HL-60/S4 (cell line): ENCODE data around the gene CNDP2.
"Not testable (repeated sequence)": the region's sequence is repeated elsewhere in the genome, so short reads cannot be mapped to it uniquely, and the experiment has no call there.

Experiments
- in situ Hi-C: fragments of 300-500 bp; cut with MboI; formaldehyde crosslinking; loops from 2 replicates; pipeline ENCODE4 v1.14.3; 2022; ENCODE audit warnings: low sequenced_read_pairs

The CNDP2 gene

DNA sequence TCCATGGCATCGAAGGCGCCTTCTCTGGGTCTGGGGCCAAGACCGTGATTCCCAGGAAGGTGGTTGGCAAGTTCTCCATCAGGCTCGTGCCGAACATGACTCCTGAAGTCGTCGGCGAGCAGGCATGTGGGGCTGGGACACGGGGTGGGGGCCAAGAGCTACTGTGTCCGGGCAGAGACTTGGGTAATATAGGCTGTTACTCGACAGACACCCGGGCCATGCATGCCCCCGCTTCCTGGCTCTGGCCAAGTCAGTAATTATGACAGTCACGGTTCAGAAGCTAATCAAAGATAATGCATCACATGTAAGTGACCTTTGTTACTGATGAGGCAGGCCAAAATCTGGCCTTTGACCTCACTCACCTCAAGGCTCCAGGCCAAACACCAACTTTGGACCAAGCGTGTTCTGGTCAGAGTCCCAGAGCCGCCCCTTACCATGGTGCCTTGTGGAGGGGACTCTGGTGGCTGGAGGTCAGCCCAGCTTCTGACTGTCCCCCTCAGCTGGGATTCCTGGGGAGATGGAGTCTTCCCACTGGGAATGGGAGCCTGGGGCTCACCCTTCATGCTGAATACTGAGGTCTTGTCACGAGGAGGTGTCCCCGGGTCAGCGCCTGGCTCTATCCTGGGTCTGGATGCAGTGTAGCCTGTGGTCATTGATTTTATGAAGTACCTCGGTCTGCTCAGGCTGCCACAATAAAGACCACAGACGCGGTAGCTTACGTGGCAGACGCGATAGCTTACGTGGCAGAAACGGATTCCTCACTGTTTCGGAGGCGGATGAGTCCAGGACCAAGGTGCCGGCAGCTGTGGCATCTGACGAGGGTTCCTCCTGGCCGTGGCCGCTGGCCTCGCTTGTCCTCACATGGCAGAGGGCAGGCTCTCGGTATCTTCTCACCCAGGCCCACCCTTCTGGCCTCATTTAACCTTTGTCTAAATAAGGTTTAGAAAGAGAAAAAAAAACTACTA, 20.4 kb downstream of the CNDP2 start:
- in situ Hi-C loops, result no loop called here

DNA sequence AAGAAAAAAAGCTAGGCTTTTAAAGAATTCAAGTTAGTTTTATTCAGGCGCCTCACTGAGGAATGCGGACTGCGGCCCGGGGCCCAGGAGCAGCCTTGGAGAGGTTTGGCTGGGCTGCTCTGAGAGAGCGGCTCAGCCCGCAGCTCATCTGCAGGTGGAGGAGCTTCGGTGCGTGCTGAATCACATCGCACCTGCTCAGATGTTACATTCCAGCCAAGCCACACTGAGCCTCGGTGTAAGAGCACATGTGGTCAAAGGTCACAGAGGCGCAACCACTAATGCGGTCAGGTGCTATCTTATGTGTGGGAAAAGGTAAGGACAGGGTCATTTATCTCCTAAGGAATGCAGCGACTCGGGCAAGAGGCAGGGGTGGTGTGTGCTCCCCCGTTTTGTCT, 21.1 kb downstream of the CNDP2 start:
- in situ Hi-C loops, result no loop called here

DNA sequence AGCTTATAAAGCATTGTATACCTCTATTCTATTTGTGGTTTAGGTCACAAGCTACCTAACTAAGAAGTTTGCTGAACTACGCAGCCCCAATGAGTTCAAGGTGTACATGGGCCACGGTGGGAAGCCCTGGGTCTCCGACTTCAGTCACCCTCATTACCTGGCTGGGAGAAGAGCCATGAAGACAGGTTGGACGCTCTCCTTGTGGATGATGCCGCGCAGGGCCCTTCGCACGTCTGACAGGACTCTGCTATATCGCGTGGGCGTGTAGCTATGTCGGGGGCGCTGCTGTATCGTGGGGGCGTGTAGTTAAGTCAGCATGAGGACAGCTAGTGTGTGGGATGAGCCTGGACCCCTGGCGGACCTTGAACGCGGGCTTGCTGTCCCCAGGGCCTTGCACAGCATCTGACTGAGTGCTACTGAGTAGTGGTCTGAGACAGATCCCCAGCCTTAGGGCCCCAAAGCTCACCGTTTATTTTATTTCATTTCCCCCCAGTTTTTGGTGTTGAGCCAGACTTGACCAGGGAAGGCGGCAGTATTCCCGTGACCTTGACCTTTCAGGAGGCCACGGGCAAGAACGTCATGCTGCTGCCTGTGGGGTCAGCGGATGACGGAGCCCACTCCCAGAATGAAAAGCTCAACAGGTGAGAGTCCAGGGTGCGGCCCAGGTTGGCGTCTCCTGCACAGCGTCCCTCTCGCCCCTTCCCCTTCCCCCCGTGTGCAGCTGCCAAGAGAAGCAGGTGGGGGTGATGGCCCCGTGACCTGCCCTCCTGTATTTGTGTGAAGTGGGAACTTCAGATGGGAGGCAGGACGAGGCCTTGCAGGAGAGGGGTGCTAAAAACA, 22.5 kb downstream of the CNDP2 start:
- in situ Hi-C loops, result no loop called here

DNA sequence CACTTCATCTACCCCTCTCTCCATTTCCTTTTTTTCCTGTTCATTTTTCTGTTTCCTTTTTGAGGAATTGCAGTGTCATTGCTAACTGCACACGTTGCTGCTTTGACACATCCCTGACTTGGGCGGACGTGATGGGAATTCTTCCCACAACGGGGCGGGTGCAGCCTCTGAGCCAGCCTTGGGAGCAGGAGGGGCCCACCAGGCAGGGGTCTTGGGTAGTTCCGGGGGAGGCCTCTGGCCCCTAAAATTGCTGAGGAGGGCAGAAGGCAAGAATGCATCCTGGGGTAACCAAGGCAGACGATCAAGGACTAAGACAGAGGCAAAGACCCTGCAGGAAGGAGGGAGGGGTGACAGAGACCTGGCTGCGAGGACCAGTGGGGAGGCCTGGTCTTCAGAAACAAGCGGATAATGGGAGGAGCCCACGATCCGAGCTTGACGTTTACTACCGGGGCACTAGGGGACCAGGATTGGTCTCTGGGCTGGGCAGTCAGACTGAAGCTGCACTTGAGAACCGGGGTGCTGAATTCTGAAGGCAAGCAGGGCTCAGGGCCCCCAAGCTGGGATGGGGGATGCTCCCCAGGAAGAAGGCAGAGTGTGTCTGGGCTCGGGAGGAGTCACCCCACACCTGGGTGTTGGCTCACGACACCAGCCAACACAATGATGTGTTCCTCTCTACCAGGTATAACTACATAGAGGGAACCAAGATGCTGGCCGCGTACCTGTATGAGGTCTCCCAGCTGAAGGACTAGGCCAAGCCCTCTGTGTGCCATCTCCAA, 23.3 kb downstream of the CNDP2 start:
- in situ Hi-C loops, result no loop called here

DNA sequence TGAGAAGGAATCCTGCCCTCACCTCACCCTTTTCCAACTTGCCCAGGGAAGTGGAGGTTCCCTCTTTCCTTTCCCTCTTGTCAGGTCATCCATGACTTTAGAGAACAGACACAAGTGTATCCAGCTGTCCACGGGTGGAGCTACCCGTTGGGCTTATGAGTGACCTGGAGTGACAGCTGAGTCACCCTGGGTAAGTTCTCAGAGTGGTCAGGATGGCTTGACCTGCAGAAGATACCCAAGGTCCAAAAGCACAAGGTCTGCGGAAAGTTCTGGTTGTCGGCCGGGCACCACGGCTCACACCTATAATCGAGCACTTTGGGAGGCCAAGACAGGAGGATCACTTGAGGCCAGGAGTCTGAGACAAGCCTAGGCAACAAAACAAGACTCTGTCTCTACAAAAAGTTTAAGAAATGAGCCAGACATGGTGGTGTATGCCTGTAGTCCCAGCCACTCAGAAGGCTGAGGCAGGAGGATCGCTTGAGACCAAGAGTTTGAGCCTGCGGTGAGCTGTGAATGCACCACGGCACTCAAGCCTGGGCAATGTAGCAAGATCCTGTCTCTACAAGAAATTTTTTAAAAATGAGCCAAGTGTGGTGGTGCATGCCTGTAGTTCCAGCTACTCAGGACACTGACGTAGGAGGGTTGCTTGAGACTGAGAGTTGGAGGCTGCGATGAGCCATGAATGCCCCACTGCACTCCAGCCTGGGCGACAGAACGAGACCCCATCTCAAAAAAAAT, 24.1 kb downstream of the CNDP2 start:
- in situ Hi-C loops, result no loop called here

DNA sequence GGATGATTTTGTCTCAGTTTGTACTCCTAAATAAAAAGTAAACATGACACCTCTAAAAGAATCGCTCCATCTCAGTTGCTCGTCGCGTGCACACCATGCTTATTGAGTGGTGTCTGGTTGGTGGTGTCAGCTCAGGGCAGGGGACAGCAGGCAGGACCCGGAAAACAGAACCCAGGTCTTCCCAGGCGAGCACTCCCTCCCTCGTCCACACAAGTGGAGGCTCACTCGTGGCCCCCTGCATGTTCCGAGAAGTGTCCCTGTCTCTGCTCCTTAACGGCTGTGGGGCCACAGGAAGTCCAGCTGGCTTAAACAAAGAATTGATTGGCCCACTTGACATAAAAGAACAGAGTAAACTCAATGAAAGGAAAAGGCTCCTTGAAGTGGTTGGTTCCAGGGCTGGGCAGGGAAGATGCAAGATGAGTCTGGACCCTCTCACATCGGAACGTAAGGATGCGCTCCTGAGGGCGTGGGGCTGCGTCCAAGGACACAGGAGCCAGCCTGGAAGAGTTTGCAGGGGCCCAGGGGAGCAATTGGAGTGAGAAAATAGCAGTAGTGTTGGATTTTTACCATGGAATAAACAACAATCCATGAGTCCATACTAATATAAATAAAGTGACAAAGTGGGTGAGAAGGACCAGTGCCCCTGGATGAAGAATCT, 25.0 kb downstream of the CNDP2 start:
- in situ Hi-C loops, result no loop called here

DNA sequence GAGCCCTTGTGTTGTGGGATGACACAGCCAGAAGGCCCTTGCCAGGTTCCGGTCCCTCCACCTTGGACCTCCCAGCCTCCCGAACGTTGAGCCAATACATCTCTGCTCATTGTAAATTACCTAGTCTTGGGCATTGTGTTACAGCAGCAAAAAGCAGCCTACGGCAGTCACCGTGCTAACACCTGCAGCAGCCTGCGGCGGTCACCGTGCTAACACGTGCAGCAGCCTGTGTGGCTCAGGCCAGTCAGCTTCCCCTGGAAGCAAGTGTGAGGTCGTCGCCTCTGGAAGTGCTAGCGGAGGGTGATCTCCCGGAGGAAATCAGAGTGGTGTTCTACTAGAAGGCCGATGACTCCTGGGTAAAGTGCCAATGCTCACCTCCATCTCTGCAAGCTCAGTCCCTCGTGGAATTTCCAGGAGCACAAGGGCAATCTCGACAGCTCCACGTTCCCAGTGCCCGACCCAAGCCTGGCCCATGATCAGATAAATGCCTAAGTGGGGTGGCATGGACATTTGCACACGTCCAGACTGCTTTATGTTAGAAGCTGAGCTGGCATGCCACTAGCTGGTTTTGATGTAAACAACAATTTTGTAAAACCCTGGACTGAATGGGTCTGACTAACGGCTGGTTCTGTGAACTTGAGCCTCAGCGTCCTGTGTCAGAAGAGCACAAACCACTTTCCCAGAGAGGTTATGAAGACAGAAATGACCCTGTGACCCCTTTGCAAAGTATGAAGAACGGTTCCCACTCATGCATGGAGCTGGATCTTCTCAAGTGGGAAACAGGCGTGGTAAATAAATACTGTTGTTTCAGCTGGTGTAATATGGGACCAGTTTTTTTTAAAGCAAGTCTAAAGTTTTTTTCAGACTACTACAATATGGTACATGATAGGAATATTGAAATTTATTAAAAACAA, 26.7 kb downstream of the CNDP2 start:
- in situ Hi-C loops, result no loop called here

DNA sequence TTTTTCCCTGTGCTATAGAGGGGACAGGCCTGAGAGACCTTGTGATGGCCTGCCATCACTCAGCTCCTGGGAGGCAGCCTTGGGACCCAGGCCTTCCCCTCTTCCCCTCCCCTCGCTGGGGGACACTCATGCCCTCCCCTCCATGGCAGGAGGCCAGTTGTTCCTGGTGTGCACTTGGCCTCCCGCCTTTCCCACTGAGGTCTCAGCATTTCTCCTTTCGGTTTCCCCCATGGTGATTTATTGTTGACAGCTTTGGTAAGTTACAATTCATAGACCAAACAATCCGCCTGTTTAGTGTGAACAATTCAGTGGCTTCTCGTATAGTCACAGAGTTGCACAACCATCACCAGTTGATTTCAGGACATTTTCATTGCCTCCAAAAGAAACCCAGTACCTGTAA, 27.9 kb downstream of the CNDP2 start:
- in situ Hi-C loops, result no loop called here

DNA sequence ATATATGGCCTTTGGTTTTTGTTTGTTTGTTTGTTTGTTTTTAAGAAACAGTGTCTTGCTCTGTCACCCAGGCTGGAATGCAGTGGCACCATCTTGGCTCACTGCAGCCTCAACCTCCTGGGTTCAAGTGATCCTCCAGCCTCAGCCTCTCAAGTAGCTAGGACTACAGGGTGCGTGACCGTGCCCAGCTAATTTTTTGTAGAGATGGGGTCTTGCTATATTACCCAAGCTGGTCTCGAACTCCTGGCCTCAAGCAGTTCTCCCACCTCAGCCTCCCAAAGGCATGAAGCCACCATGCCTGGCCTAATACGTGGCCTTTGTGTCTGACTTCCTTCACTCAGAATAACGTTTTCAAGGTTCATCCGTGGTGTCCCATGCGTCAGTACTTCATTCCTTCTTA, 28.8 kb downstream of the CNDP2 start:
- in situ Hi-C loops, result not testable (repeated sequence)

DNA sequence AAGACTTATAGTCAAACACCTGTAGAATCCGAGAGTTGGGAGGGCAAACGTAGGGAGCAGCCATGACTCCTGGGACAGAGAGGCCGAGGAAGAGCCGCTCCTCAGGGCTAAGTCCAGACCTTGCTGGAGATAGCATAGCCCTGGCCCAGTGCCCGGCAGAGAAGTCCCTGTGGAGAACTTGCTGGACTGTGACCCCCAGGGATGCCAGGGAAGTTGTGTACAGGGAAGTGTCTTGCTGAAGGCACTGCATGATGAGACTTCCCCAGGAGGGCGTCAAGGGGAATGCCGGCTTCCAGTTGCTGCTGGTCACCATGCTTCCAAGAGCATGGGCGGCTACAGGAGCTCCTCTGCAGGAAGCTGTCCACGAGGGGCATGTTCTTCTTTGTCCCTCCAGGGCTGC, 29.6 kb downstream of the CNDP2 start:
- in situ Hi-C loops, result no loop called here

DNA sequence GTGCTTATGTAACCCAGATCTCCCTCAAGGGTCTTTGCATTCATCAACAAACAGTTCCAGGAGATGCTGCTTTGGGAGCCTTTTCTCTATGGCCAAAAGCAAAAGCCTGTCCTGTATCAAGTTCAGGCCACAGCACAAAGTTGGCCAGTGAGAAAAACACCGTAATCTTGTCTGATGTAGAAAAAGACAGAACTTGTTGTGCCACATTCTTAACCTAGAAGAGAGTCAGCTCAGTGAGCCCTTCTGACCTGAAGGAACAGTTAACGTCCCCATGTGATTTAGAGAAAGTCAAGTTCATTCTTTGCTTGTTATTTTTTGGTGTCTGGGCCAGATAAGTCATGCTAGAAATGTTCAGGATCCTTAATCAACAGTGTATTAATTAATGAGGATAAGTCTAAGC, 30.3 kb downstream of the CNDP2 start:
- in situ Hi-C loops, result no loop called here

DNA sequence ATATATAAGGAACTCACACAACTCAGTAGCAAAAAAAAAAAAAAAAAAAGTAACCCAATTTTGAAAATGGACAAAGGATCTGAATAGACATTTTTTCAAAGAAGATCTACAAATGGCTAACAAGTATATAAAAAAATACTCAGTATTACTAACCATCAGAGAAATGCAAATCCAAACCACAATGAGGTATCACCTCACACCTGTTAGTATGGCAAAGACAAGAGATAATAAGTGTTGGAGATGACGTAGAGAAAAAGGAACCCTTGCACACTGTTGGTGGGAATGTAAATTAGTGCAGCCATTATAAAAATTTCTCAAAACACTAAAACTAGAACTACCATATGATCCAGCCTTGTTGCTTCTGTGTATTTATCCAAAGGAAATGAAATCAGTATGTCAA, 32.3 kb downstream of the CNDP2 start:
- in situ Hi-C loops, result no loop called here

DNA sequence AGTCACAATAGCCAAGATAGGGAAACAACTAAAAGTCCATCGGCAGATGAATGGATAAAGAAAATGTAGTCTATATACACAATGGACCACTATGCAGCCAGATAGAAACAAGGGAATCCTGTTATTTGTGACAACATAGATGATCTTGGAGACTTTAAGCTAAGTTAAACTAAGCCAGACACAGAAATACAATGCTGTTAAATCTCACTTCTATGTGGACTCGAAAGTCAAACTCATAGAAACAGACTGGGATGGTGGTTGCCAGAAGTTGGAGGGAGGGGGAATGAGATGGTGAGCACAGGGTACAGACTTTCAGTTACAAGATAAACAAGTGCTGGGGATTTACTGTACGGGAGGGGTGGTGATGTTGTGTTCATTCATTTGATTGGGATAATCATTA, 32.8 kb downstream of the CNDP2 start:
- in situ Hi-C loops, result no loop called here

DNA sequence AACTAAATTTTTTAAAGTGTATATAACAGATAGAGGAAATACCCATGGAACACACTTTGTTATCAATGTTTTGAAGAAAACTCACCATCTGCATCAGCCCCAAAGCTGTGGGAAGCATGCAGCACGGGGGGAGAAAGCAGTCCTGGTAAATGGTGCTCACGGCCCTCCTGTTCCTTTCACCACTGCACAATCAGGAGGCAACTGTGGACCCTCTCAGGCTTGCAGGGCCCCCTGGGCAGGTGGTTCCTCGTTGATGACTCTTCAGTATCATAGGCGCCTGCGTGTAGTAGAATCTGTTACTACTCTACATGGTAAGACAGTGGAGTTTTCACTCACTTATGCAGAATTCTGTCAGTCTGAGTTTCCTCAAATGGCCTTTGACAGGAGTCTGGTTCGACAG, 33.2 kb downstream of the CNDP2 start:
- in situ Hi-C loops, result no loop called here

DNA sequence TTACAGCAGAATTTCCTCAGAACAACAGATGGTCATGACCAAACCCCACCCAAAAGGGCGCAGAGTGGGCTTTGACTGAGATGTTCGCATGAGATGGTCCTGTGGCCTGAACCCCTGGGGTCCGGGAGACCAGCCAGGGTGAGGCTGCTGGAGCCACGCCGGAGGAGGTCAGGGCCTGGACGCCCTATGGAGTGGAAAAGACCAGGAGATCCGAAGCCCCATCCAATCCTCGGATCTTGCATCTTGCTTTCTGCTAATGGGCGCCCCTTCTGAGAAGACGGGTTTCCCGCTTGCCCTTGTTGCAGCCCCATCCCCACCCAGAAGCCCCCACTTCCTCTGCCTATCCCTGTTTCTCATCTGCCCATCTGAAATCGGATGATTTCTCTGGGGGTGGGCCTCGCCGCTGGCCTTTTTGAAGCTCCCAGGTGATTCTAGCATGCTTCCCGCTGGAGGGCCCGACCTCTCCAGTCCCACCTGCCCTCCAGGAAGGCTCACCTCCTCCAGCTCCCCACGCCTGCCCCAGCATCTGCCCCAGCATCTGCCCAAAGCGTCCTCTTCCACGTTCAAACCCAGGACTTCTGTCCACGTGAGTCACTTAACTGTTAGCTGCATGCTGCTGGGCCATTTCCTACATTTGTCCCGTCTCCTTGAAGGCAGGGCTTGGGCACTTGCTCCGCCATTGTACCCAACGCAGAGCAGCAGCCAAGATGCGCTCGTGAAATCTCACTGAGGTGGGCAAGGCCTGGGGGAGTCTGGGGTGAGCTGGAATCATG, 33.8 kb downstream of the CNDP2 start:
- in situ Hi-C loops, result no loop called here

DNA sequence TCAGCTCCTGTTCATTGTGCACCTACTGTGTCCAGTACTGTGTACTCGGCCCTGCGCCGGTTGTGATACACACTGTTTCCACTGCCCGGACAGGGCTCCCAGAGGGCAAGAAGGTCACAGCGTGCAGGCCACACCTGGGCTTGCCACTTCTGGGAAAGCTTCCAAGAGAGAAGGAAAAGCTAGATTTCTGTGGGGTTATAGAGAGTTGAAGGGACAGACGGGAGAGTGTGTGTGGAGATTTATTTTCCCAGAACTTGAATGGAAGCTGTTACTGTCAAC, 34.4 kb downstream of the CNDP2 start:
- in situ Hi-C loops, result no loop called here

DNA sequence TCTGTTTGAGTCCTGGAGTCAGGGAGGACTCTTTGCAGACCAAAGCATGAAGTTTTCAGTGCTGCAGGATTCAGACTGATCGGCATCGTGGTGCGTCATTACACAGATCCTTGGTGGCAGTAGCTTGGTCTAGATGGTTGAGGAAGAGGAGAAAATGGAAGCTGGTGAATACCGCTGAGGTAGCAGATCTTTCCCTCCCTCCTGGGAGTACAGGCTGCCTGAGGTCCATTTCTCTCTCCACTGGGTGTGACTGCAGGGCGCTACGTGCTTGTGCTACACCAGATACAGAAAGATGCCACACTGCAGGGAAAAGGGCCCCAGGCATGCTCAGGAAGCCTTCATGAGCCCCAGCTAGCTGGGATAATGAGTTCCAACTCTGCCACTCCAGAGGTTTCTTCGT, 34.9 kb downstream of the CNDP2 start:
- in situ Hi-C loops, result no loop called here

DNA sequence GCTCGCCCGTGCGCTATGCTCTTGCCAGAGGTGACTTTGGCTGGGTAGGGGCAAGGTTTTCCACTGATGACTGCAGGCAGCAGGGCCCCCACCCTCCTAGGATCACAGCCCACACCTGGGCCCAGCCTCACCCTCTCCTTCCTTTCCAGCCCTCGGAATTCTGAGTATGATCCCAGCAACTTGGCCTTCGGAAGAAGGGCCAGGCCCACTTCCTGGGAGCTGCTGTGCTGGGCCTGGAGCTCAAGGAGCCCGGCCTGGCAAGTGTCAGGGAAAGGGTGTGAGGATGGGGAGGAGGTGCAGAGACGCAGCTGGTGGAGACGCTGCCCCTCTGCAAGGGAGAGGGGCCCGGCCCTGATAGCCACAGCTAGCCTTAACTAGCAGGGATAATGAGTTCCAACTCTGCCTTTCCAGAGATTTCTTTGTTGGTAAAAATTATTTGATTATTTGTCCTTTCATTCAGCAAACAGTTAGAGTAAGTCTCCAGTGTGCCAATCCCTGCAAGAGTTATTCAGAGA, 36.4 kb downstream of the CNDP2 start:
- in situ Hi-C loops, result no loop called here
